K562 (cell line): ENCODE data around the gene STX2.

ENCODE experiments used
- BRCA1 ChIP-seq, 2 experiments: fragments of 450-650 bp in 1 of 2; sonication (generic) in 1 of 2; formaldehyde crosslinking in 1 of 2; IDR thresholded peaks; 2 replicates each; pipeline versions ENCODE4 v1.5.0 to v1.6.1; 2017 to 2020; ENCODE audit warnings: mild to moderate bottlenecking in 1 of 2, missing genetic modification reagents in 1 of 2
- CHD2 ChIP-seq: IDR thresholded peaks from 2 replicates; pipeline ENCODE4 v1.6.1; 2011; ENCODE audit warnings: low read depth, low read length
- EZH2 ChIP-seq: IDR thresholded peaks from 2 replicates; pipeline ENCODE4 v1.6.1; 2012; ENCODE audit warnings: low read depth, mild to moderate bottlenecking, inconsistent platforms, low read length, borderline replicate concordance
- FOS ChIP-seq: IDR thresholded peaks from 3 replicates; pipeline ENCODE4 v1.6.1; 2011; ENCODE audit not compliant: insufficient read length; ENCODE audit errors: extremely low read depth
- GTF2F1 ChIP-seq: IDR thresholded peaks from 2 replicates; pipeline ENCODE4 v1.6.1; 2011; ENCODE audit warnings: low read depth, low read length, improper control_type of control experiment
- MAFK ChIP-seq: IDR thresholded peaks from 2 replicates; pipeline ENCODE4 v1.6.1; 2011; ENCODE audit warnings: low read length, improper control_type of control experiment
- MYBL2 ChIP-seq, 2 experiments: fragments of 450-650 bp in 1 of 2; sonication (generic) in 1 of 2; formaldehyde crosslinking in 1 of 2; IDR thresholded peaks; 2 replicates each; pipeline versions ENCODE4 v1.6.1 to v1.8.1; 2017 to 2022; ENCODE audit warnings: borderline replicate concordance in 1 of 2, inconsistent platforms in 1 of 2, low read depth in 1 of 2, mild to moderate bottlenecking in 1 of 2, missing genetic modification reagents in 1 of 2, moderate library complexity in 1 of 2
- POLR2A ChIP-seq: fragments of 450-650 bp; conservative IDR thresholded peaks from 2 replicates; pipeline ENCODE4 v1.6.1; 2016
- POLR2AphosphoS5 ChIP-seq: IDR thresholded peaks from 2 replicates; pipeline ENCODE4 v1.6.1; 2011; ENCODE audit warnings: mild to moderate bottlenecking, low read depth, low read length, moderate library complexity; ENCODE audit not compliant: control insufficient read depth, insufficient read depth
- SUPT5H ChIP-seq: fragments of 450-650 bp; IDR thresholded peaks from 2 replicates; pipeline ENCODE4 v1.6.1; 2016
- ZNF232 ChIP-seq: sonication (generic); formaldehyde crosslinking; IDR thresholded peaks from 2 replicates; pipeline ENCODE4 v1.8.0; 2022; ENCODE audit warnings: mild to moderate bottlenecking, missing genetic modification reagents
- TF ChIP-seq, protein P1 (sequence below), 3 experiments: IDR thresholded peaks in 2 of 3; conservative IDR thresholded peaks in 1 of 3; 2 replicates each; pipeline ENCODE4 v1.5.1; 2011 to 2012; ENCODE audit warnings: low read length in 3 of 3, mild to moderate bottlenecking in 3 of 3, control low read depth in 2 of 3, improper control_type of control experiment in 1 of 3, inconsistent platforms in 1 of 3, low read depth in 1 of 3, mixed read lengths in 1 of 3, moderate library complexity in 1 of 3; ENCODE audit not compliant: insufficient read depth in 2 of 3
- TF ChIP-seq, protein P2 (sequence below), 2 experiments: fragments of 450-650 bp in 1 of 2; sonication (generic) in 1 of 2; formaldehyde crosslinking in 1 of 2; IDR thresholded peaks in 1 of 2; conservative IDR thresholded peaks in 1 of 2; 2 replicates each; pipeline versions ENCODE4 v1.6.1 to v1.8.1; 2016 to 2023; ENCODE audit warnings: mild to moderate bottlenecking in 2 of 2, moderate library complexity in 2 of 2, inconsistent platforms in 1 of 2, missing genetic modification reagents in 1 of 2
- TF ChIP-seq, protein P3 (sequence below): conservative IDR thresholded peaks from 2 replicates; pipeline ENCODE4 v1.6.1; 2011; ENCODE audit warnings: low read depth, mild to moderate bottlenecking, low read length; ENCODE audit not compliant: control insufficient read depth

DNA sequence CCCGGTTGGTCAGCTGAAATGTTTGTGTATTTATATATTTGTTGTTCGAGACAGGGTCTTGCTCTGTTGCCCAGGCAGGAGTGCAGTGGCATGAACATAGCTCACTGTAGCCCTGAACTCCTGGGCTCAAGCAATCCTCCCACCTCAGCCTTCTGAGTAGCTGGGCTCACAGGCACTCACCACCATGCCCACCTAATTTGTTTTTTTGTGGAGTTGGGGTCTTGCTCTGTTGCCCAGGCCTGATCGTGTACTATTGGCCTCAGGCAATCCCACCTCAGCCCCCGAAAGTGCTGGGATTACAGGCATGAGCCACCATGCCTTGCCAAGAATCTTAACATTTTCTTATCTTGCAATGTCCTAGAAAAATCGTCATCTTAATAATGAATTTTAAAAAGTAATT lies 36.1 kb upstream of the STX2 start:
- no peak for TF ChIP-seq POLR2AphosphoS5
- TF ChIP-seq, protein P1, sequence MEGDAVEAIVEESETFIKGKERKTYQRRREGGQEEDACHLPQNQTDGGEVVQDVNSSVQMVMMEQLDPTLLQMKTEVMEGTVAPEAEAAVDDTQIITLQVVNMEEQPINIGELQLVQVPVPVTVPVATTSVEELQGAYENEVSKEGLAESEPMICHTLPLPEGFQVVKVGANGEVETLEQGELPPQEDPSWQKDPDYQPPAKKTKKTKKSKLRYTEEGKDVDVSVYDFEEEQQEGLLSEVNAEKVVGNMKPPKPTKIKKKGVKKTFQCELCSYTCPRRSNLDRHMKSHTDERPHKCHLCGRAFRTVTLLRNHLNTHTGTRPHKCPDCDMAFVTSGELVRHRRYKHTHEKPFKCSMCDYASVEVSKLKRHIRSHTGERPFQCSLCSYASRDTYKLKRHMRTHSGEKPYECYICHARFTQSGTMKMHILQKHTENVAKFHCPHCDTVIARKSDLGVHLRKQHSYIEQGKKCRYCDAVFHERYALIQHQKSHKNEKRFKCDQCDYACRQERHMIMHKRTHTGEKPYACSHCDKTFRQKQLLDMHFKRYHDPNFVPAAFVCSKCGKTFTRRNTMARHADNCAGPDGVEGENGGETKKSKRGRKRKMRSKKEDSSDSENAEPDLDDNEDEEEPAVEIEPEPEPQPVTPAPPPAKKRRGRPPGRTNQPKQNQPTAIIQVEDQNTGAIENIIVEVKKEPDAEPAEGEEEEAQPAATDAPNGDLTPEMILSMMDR (IDR thresholded peaks at IDR 0.05 in 2 of 3, conservative IDR thresholded peaks at IDR 0.05 in 1 of 3; ENCODE audit: insufficient read depth in 2 of 3, low read depth in 1 of 3, low read length in 3 of 3): no peak
- TF ChIP-seq MAFK: no peak
- TF ChIP-seq POLR2A: 0 out of 2 replicates have a peak, but pooled peaks have one; percentile 3
- no peak for TF ChIP-seq SUPT5H
- TF ChIP-seq, protein P2, sequence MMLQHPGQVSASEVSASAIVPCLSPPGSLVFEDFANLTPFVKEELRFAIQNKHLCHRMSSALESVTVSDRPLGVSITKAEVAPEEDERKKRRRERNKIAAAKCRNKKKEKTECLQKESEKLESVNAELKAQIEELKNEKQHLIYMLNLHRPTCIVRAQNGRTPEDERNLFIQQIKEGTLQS (IDR thresholded peaks at IDR 0.05): no peak
- TF ChIP-seq, protein P2 (CRISPR knock-in tag; conservative IDR thresholded peaks at IDR 0.05): no peak
- TF ChIP-seq GTF2F1: no peak
- TF ChIP-seq BRCA1 (IDR thresholded peaks at IDR 0.05): no peak
- TF ChIP-seq BRCA1 (CRISPR knock-in tag; IDR thresholded peaks at IDR 0.05): no peak
- TF ChIP-seq FOS: no peak
- TF ChIP-seq MYBL2 (IDR thresholded peaks at IDR 0.05; ENCODE audit: low read depth): no peak
- no peak for TF ChIP-seq MYBL2 (CRISPR knock-in tag; IDR thresholded peaks at IDR 0.05; ENCODE audit: borderline replicate concordance)
- TF ChIP-seq ZNF232: no peak
- no peak for TF ChIP-seq EZH2
- TF ChIP-seq, protein P3, sequence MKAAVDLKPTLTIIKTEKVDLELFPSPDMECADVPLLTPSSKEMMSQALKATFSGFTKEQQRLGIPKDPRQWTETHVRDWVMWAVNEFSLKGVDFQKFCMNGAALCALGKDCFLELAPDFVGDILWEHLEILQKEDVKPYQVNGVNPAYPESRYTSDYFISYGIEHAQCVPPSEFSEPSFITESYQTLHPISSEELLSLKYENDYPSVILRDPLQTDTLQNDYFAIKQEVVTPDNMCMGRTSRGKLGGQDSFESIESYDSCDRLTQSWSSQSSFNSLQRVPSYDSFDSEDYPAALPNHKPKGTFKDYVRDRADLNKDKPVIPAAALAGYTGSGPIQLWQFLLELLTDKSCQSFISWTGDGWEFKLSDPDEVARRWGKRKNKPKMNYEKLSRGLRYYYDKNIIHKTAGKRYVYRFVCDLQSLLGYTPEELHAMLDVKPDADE: no peak
- no peak for TF ChIP-seq CHD2
